ENCODE data around the gene SPRN.
"Not testable (repeated sequence)": the region's sequence is repeated elsewhere in the genome, so short reads cannot be mapped to it uniquely, and the experiment has no call there.

SPRN gene

DNA sequence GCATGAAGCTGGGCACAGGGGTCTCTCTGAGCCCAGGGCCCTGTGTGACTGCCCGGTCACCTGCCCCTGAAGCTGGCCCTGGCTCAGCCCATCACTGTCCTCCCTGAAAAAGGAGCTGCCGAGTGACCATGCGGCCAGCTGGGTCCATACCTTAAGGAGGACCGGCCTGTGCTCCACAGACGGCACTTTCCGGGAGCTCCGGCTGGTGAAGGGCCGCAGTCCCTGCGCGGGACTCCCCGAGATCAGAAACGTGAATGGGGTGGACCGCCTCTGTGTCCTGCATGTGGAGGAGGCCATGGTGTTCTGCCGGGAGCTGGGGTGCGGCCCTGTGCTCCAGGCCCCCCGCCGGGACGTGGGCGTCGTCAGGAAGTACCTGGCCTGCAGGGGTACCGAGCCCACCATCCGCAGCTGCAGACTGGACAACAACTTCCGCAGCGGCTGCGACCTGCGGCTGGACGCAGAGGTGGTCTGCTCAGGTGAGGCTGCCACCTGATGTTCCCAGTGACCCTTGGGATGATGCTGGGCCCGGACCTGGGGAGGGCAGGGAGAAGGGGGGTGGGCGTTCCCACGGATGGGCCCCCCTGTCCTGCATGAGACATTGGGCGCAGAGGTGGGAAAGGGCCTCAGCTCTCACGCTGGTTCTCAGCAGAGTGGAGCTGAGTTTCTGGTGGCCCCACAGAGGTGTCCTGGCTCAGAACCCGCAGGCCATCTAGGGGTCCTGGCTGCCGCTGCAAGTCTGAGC lies 32.8 kb upstream of the SPRN start:
- no peak for DNase-seq (ENCODE audit: low spot score)

GRCh38 chr10:133456041-133456951 lies 31.9 kb upstream of the SPRN start:
- no peak for DNase-seq (ENCODE audit: low spot score)

GRCh38 chr10:133455611-133456031 lies 31.2 kb upstream of the SPRN start:
- no peak for DNase-seq (ENCODE audit: low spot score)

DNA sequence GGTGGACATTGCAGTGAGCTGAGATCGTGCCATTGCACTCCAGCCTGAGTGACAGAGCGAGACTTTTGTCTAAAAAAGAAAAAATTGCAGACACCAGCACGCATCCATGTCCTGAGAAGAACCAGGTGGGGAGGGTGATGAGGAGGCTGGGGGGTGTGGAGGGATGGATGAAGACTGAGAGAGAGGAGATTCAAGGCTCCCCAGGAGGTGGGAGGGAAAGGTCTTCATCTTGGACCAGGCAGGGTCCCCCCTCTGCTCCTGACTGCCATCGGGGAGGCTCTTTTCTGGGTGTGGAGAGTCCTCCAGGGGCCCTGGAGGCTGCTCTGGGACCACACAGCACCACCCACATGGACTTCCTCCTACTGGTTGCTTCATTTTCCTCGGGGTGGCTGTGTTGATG lies 30.8 kb upstream of the SPRN start:
- no peak for DNase-seq (ENCODE audit: low spot score)

GRCh38 chr10:133454204-133454893 lies 29.9 kb upstream of the SPRN start:
- DNase-seq (ENCODE audit: low spot score): no peak

DNA sequence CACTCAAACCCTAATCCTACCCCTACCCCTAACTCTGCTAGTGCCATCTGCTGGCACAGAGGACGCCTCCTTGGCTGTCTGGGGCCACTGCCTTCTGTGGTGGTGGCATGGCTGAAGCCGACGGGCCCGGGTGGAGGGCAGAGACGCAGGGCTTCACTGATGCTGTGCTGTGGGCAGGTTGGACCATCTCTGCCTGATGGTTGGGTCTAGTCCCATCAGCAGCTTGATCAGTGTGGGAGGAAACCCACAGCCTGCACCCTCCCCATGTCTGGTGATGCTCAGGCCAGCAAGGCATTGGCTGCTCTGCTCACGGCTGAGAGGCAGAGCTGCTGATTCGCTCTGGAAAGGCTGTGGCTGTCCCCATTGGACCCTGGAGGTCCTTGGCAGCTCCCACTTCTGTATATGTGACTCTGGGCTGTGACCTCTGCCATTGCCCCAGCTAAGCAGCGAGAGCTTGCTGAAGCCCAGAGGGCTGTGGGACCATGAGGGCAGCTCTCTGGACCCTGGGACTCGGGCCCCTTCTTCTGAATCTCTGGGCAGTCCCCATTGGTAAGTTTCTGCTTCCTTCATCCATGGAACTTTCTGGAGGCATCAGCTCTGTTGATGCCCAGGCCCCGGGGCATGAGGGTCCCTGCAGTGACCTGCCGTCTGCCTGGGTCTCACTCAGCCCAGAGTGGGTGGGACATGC lies 29.2 kb upstream of the SPRN start, which contains the start of gene SCART1:
SCART1 (plus strand) TSS at position 430 of the 688 bp plus-strand sequence; CDS start at position 483, 53 bp downstream.
- DNase-seq (ENCODE audit: low spot score): peak; percentile 91

GRCh38 chr10:133452453-133452852 lies 28.0 kb upstream of the SPRN start:
- no peak for DNase-seq (ENCODE audit: low spot score)

GRCh38 chr10:133451346-133451745 lies 26.9 kb upstream of the SPRN start:
- no peak for DNase-seq (ENCODE audit: low spot score)

DNA sequence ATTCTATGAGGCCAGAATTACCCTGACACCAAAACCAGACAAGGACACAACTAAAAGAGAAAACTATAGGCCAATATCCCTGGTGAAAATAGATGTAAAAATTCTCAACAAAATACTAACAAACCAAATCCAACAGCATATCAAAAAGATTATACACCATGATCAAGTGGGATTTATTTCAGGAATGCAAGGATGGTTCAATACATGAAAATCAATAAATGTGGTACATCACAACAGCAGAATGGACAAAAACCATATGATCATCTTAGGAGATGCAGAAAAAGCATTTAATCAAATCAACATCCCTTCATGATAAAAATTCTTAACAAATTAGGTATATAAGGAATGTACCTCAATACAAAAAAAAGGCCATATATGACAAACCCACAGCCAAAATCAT lies 23.7 kb upstream of the SPRN start:
- DNase-seq (ENCODE audit: low spot score): no peak

DNA sequence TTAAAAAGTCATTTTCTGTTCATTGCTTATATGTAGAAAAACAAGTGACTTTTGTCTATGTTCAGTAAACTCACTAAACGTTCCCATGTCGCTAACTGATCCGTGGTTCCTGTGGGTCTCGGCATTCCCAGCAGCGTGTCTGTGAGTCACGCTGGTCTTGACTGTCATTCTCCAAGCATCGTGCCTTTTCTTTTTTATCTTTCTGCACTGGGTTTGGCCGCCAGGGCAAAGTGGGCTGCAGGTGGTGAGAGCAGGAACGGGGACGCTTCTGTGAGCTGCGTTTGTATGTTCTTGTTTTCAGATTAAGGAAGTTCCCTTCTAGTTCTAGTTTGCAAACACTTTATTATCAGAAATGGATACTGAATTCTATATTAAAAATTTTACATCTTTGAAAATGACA lies 22.6 kb upstream of the SPRN start:
- DNase-seq (ENCODE audit: low spot score): no peak

DNA sequence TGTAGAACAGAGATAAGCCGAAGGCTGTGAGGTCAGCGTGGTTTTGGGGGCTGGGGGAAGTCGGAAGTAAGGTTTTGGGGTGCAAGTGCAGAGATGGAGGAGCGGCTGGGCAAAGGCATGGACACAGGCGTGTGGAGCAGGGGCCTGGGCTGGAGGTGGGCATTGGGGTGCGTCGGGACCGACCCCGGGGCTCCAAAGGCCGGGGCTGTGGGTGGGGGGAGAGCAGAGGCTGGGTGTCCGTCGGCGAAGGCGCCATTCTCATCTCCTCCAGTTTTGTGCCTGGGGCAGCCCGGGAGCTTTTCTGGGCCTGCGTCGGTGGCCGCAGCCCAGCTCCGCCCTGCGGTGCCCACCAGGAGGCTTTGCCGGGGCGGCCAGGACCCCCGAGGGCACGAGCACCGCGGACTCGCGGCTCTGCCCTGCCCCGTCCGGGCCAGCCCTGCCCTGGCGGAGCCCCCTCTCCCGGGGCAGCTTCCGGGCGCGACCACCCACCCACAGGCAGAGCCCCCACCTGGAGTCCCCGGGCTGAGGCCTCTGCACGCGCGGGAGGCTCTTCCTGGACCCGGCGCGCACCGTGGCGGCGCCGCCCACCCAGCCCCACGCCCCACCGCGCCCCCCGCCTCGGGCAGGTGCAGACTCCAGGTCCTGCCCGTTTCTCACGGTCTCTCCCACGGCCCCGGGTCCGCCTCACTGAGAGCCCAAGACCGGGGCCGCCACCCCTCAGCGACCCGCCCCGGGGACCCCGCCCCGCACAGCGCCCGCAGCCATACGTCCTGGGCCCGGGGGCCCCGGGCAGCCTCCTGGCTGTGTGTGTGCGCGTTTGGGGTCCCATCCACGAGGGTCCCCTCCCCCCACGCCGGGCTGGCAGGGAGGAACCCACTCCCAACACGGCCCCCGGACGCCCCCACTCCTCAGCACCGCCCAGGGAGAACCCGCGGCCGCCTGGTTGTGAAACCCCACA lies 21.6 kb upstream of the SPRN start:
- no peak for DNase-seq (ENCODE audit: low spot score)

DNA sequence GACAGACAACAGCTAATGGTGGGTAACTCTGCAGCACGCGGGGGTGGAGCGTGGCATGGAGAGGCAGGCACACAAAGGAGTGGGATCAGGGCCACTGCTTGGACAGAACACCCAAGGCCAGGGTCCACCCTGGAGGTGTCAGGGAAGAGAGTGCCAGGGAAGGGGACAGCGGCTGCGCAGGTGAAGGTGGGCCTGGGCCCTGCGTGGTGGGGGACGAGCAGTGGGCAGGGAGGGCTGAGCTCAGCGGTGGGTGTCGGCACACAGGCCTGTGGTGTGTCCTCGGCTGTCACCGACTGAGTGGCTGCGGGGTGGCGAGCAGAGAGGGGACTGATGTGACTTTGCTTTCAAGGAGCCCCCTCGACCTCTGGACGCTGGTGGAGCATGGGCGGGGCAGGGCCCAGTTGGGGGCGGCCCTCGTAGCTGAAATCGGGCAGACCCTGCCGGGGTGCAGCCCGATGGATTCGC lies 20.9 kb upstream of the SPRN start:
- no peak for DNase-seq (ENCODE audit: low spot score)

GRCh38 chr10:133444342-133445267 lies 20.2 kb upstream of the SPRN start:
- no peak for DNase-seq (ENCODE audit: low spot score)

DNA sequence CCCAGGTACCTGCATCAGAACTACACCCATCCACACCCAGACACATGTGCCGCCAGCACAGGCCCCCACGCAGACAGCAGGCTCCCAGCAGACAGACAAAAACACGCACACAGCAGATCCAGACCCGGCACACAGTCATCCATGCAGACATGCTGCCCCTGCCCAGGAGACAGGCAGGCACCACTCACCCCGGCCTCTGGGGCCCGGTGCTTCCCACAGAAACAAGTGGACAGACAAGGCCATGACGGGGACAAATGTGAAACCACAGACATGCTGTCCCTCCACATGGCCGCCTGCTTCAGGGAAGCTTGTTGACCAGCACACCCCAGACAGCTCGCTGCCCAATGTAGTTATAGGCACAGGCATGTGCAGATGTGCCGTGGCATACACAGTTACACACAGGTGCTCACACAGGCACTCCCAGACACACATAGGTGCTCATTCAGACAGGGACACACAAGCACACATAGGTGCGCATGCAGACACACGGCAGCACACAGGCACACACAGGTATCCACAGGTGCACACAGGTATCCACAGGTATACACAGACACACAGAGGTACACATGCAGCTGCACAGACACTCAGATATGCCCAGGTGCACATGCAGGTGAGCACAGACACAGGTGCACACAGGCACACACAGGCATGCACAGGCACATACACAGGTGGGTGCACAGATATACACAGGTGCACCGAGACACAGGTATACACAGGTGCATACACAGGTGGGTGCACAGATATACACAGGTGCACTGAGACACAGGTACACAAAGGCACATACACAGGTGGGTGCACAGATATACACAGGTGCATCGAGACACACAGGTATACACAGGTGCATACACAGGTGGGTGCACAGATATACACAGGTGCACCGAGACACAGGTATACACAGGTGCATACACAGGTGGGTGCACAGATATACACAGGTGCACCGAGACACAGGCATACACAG lies 18.8 kb upstream of the SPRN start:
- no peak for DNase-seq (ENCODE audit: low spot score)

DNA sequence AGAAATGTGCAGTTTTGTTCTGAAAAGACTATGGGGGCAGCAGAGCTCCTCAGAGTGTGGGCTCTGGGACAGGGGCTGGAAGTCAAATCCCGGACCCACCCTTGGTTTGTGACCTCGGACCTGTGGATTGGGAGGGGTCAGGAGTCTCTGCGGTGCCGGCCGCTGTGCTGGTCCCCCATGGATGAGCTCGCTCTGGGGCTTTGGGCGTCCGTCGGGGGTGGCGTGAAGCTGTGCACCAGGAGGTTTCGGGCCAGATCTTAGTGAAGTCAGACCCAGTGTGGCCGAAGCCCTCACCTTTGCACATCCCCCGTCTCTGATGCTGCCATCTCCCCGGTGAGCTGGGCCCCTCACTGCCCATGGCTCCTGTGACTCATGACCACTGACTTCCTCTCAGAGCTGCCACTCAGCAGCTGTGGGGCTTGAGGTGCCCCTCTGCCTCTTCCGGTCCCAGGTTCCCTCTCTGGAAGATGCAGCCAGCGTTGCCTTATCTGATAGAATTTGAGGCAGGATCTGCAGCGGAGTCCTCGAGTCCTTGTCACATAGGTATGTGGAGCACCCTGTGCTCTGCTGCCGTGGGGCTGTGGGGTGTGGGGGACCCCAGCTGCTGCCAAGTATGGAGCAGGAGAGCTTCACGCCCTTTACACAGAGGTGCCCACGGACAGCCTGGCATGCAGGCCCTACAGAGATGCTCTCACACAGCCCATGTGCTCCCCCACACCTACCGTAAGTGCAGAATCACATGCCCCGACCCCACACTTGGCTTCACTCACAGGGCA lies 18.0 kb upstream of the SPRN start:
- DNase-seq (ENCODE audit: low spot score): peak; percentile 34

DNA sequence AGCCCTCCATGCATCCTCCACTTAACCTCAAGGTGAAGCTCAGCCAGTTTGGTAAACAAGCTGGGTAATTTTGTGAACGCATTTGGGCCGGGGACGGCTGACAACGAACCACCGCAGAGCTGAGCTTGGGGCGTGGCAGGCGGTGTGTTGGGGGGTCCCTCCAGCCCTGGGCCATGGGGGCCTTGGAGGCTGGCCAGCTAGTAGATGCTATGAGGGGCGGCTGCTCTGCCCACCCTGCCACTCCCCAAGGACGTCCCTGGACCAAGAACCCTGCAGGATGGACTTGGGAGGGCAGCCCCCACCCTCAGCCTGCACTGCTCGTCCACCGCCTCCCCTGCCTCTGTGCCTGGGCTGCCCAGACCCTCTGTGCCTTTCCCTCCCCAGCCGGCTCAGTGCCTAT lies 17.4 kb upstream of the SPRN start:
- no peak for DNase-seq (ENCODE audit: low spot score)

DNA sequence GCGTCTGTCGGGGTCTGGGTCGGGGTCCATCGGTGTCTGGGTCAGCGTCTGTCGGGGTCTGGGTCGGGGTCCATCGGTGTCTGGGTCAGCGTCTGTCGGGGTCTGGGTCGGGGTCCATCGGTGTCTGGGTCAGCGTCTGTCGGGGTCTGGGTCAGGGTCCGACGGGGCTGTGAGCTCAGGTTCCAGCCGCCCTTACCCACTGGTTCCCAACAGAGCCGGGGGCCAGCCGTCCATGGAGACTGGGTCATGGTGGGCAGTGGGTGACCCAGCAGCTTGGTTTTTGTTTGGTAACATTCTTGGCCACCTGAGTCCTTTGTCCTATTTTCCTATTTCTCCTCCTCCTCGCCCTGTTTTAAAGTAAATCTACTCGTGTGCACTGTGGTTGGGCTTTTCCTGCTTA lies 16.9 kb upstream of the SPRN start:
- DNase-seq (ENCODE audit: low spot score): not testable (repeated sequence)
